ENCODE results near the gene CATSPER3. TPM values are rescaled to one million over a fixed set of nuclear protein-coding genes. Genes with fewer than 3 reads are reported as not detected.

Gene CATSPER3
- total RNA-seq, 6 experiments from 2014 or later, result 0.14 to 0.25 (median 0.19) TPM; not detected in 3

- Mint-ChIP-seq H3K27ac (peak overlapping the region; percentile 19; the same call in 1 of the 2 replicates), H3K27me3 (ENCODE audit: insufficient read depth) (peaks cover 13% of the 10 kb centered on the region), H3K4me1 (ENCODE audit: low read depth) (peaks cover 17% of the 10 kb centered on the region), H3K9me3 (no peaks in the 10 kb centered on the region; the same call in 1 of the 2 replicates), H3K4me3 (peak overlapping the region; percentile 79), H3K36me3 (ENCODE audit: low read depth) (peaks cover 6% of the 10 kb centered on the region)
- no peak for TF ChIP-seq CTCF (IDR thresholded peaks at IDR 0.05)
- DNase-seq, result peak; percentile 43
These were observed 66.7 kb downstream of the CATSPER3 start for GRCh38 chr5:135034236-135034962.

- Mint-ChIP-seq H3K4me1 (ENCODE audit: low read depth) (peaks cover 17% of the 10 kb centered on the region), H3K4me3 (peak overlapping the region; percentile 79), H3K9me3 (no peaks in the 10 kb centered on the region), H3K27me3 (ENCODE audit: insufficient read depth) (peaks cover 15% of the 10 kb centered on the region), H3K27ac (no peak overlapping the region), H3K36me3 (ENCODE audit: low read depth) (no peaks in the 10 kb centered on the region; the same call in 1 of the 2 replicates)
- no peak for DNase-seq
- no peak for TF ChIP-seq CTCF (IDR thresholded peaks at IDR 0.05)
These were observed 67.4 kb downstream of the CATSPER3 start for GRCh38 chr5:135034963-135035677.

- H3K27ac Mint-ChIP-seq, result no peak overlapping the region
- H3K4me1 Mint-ChIP-seq (ENCODE audit: low read depth), result peaks cover 17% of the 10 kb centered on the region
- no peak for DNase-seq
- H3K27me3 Mint-ChIP-seq (ENCODE audit: insufficient read depth), result peaks cover 19% of the 10 kb centered on the region
- no peak for TF ChIP-seq CTCF (IDR thresholded peaks at IDR 0.05)
- no peak overlapping the region for H3K4me3 Mint-ChIP-seq
- no peaks in the 10 kb centered on the region for H3K9me3 Mint-ChIP-seq
- no peaks in the 10 kb centered on the region; the same call in 1 of the 2 replicates for H3K36me3 Mint-ChIP-seq (ENCODE audit: low read depth)
These were observed 67.9 kb downstream of the CATSPER3 start for GRCh38 chr5:135035678-135036030.

- no peaks in the 10 kb centered on the region for H3K36me3 Mint-ChIP-seq (ENCODE audit: low read depth)
- H3K27ac Mint-ChIP-seq, result no peak overlapping the region
- no peak for DNase-seq
- H3K4me1 Mint-ChIP-seq (ENCODE audit: low read depth), result peaks cover 17% of the 10 kb centered on the region
- no peak for TF ChIP-seq CTCF (IDR thresholded peaks at IDR 0.05)
- no peaks in the 10 kb centered on the region for H3K9me3 Mint-ChIP-seq
- H3K4me3 Mint-ChIP-seq, result no peak overlapping the region
- H3K27me3 Mint-ChIP-seq (ENCODE audit: insufficient read depth), result peaks cover 20% of the 10 kb centered on the region
These were observed 68.7 kb downstream of the CATSPER3 start for GRCh38 chr5:135036405-135036804.

GRCh38 chr5:135037519-135038204 lies 70.0 kb downstream of the CATSPER3 start:
- DNase-seq, result no peak
- Mint-ChIP-seq H3K9me3 (no peaks in the 10 kb centered on the region), H3K4me1 (ENCODE audit: low read depth) (peaks cover 6% of the 10 kb centered on the region), H3K27ac (no peak overlapping the region), H3K36me3 (ENCODE audit: low read depth) (no peaks in the 10 kb centered on the region), H3K4me3 (no peak overlapping the region), H3K27me3 (ENCODE audit: insufficient read depth) (peaks cover 22% of the 10 kb centered on the region)
- TF ChIP-seq CTCF (IDR thresholded peaks at IDR 0.05), result no peak
